GM19395 (cell line): Measurements from ENCODE around the gene BCAS2.
"Not testable (repeated sequence)": the region's sequence is repeated elsewhere in the genome, so short reads cannot be mapped to it uniquely, and the experiment has no call there.

Experiments used
- ATAC-seq: cut with Tn5 transposase; IDR thresholded peaks from one replicate; pipeline ENCODE4 v1.9.1; 2021; ENCODE audit warnings: mild to moderate bottlenecking, moderate library complexity; ENCODE audit not compliant: unreplicated experiment

The BCAS2 gene

GRCh38 chr1:114581335-114582287, at the start of gene BCAS2:
Gene BCAS2 (minus strand): TSS chr1:114581615. CDS start chr1:114581591, 24 bp downstream.
- ATAC-seq: peak; percentile 99

GRCh38 chr1:114627107-114627506, 45.7 kb upstream of the BCAS2 start:
- ATAC-seq: no peak

- ATAC-seq: no peak
Observed at GRCh38 chr1:114623364-114623763, 41.9 kb upstream of the BCAS2 start.

GRCh38 chr1:114620419-114620818, 39.0 kb upstream of the BCAS2 start:
- no peak for ATAC-seq

GRCh38 chr1:114618606-114619005, 37.2 kb upstream of the BCAS2 start:
- no peak for ATAC-seq

- no peak for ATAC-seq
Observed at GRCh38 chr1:114610546-114611245, 29.3 kb upstream of the BCAS2 start.

GRCh38 chr1:114609826-114610225, 28.4 kb upstream of the BCAS2 start:
- no peak for ATAC-seq

- ATAC-seq: no peak
Observed at GRCh38 chr1:114609026-114609425, 27.6 kb upstream of the BCAS2 start.

- no peak for ATAC-seq
Observed at GRCh38 chr1:114607223-114607622, 25.8 kb upstream of the BCAS2 start.

GRCh38 chr1:114597949-114598348, 16.5 kb upstream of the BCAS2 start:
- no peak for ATAC-seq

- ATAC-seq: no peak
Observed at GRCh38 chr1:114595602-114596001, 14.2 kb upstream of the BCAS2 start.

GRCh38 chr1:114594046-114594445, 12.6 kb upstream of the BCAS2 start:
- ATAC-seq: no peak

- ATAC-seq: no peak
Observed at GRCh38 chr1:114589122-114589521, 7.7 kb upstream of the BCAS2 start.

- no peak for ATAC-seq
Observed at GRCh38 chr1:114588196-114588689, 6.8 kb upstream of the BCAS2 start.

- no peak for ATAC-seq
Observed at GRCh38 chr1:114587203-114587991, 6.0 kb upstream of the BCAS2 start.

- ATAC-seq: no peak
Observed at GRCh38 chr1:114586513-114587047, 5.2 kb upstream of the BCAS2 start.

GRCh38 chr1:114585231-114585630, 3.8 kb upstream of the BCAS2 start:
- ATAC-seq: no peak

GRCh38 chr1:114574365-114574764, 7.0 kb downstream of the BCAS2 start:
- no peak for ATAC-seq

GRCh38 chr1:114564141-114564540, 17.3 kb downstream of the BCAS2 start:
- no peak for ATAC-seq

- not testable (repeated sequence) for ATAC-seq
Observed at GRCh38 chr1:114562978-114563510, 18.4 kb downstream of the BCAS2 start.
